Tibial nerve (tissue), 4 donors: ENCODE measurements around the gene NEGR1. TPM values are rescaled to one million over a fixed set of nuclear protein-coding genes. Genes with fewer than 3 reads are reported as not detected.

Experiments
- DNase-seq, 2 donors: peaks; one replicate each; pipeline ENCODE4 v3.0.0-alpha.2; 2019; ENCODE audit warnings: low spot score in 2 of 2
- H3K27ac ChIP-seq, 4 donors: fragments of 200-600 bp; sonication (generic) in 3 of 4; one replicate each; pipeline ENCODE4 v1.5.1; 2017 to 2019; ENCODE audit warnings: mild to moderate bottlenecking in 1 of 4
- H3K27me3 ChIP-seq, 2 donors: fragments of 200-600 bp; sonication (generic) in 1 of 2; one replicate each; pipeline versions ENCODE4 v1.5.1 to v1.6.0; 2017 to 2019
- H3K36me3 ChIP-seq, 3 donors: fragments of 200-600 bp; sonication (generic); one replicate each; pipeline ENCODE4 v1.5.1; 2018 to 2019
- H3K4me1 ChIP-seq, 4 donors: fragments of 200-600 bp; sonication (generic) in 3 of 4; one replicate each; pipeline ENCODE4 v1.5.1; 2017 to 2019
- H3K4me3 ChIP-seq, 4 donors: fragments of 200-600 bp; sonication (generic) in 3 of 4; one replicate each; pipeline ENCODE4 v1.5.1; 2017 to 2019; ENCODE audit warnings: mild to moderate bottlenecking in 1 of 4, moderate library complexity in 1 of 4
- H3K9me3 ChIP-seq, 4 donors: fragments of 200-600 bp; sonication (generic) in 3 of 4; one replicate each; pipeline ENCODE4 v1.5.1; 2017 to 2019
- CTCF ChIP-seq, 5 experiments: fragments of 200-600 bp in 3 of 5; fragments of 450-650 bp in 2 of 5; sonication (generic) in 3 of 5; IDR thresholded peaks; one replicate each; pipeline ENCODE4 v1.5.1; 2016 to 2019; ENCODE audit warnings: antibody characterized with exemption in 5 of 5, mild to moderate bottlenecking in 3 of 5, moderate library complexity in 2 of 5
- EP300 ChIP-seq, 2 donors: sonication (generic); formaldehyde crosslinking; IDR thresholded peaks; one replicate each; pipeline ENCODE4 v1.6.1; 2017; ENCODE audit warnings: antibody characterized with exemption in 2 of 2, mild to moderate bottlenecking in 1 of 2
- POLR2A ChIP-seq, 2 donors: fragments of 450-650 bp; IDR thresholded peaks; one replicate each; pipeline ENCODE4 v1.6.1; 2017; ENCODE audit warnings: antibody characterized with exemption in 2 of 2, mild to moderate bottlenecking in 2 of 2, moderate library complexity in 2 of 2
- WGBS, 2 donors: methylation state at CpG; one replicate each; pipeline ENCODE4 v1.1.5; 2018; 5-methylcytosine and 5-hydroxymethylcytosine counted together
- total RNA-seq, 4 donors: library from RNA; depleted of rRNA; stranded (reverse); fragments of >200 nt; gene quantifications; one replicate each; pipeline ENCODE4 v1.1.0, GENCODE V29; 2016

Gene NEGR1
- total RNA-seq, 4 donors from 2014 or later, result 46.0 to 58.2 (median 52.4) TPM

- TF ChIP-seq POLR2A (IDR thresholded peaks at IDR 0.05), result no peak
- no peak for TF ChIP-seq EP300 (IDR thresholded peaks at IDR 0.05)
- no peak for TF ChIP-seq CTCF (IDR thresholded peaks at IDR 0.05)
- WGBS, 2 donors, result 73 to 79% methylated on average over 4 of the region's 4 CpGs
Measured at GRCh38 chr1:71831646-71832045, 450.7 kb downstream of the NEGR1 start.

GRCh38 chr1:71829346-71829745 lies 453.0 kb downstream of the NEGR1 start:
- DNase-seq, result no peak
- no peaks in the 10 kb centered on the region for H3K9me3 ChIP-seq
- no peaks in the 10 kb centered on the region for H3K36me3 ChIP-seq
- no peaks in the 10 kb centered on the region for H3K27me3 ChIP-seq
- 86 to 88% methylated on average over 8 of the region's 8 CpGs for WGBS, 2 donors
- H3K4me3 ChIP-seq, result no peak overlapping the region
- no peak for TF ChIP-seq CTCF (IDR thresholded peaks at IDR 0.05)
- TF ChIP-seq POLR2A (IDR thresholded peaks at IDR 0.05), result no peak
- TF ChIP-seq EP300 (IDR thresholded peaks at IDR 0.05), result no peak
- H3K4me1 ChIP-seq, result peaks cover 0 to 7% (median 0%) of the 10 kb centered on the region in 4 donors
- no peak overlapping the region for H3K27ac ChIP-seq

More at GRCh38 chr1:71831646-71832045, 450.7 kb downstream of the NEGR1 start:
- H3K4me1 ChIP-seq, result peaks cover 0 to 7% (median 0%) of the 10 kb centered on the region in 4 donors
- DNase-seq, result no peak
- no peak overlapping the region for H3K4me3 ChIP-seq
- no peaks in the 10 kb centered on the region for H3K9me3 ChIP-seq
- no peaks in the 10 kb centered on the region for H3K27me3 ChIP-seq
- H3K27ac ChIP-seq, result no peak overlapping the region
- no peaks in the 10 kb centered on the region for H3K36me3 ChIP-seq

GRCh38 chr1:71828431-71829012 lies 453.8 kb downstream of the NEGR1 start:
- H3K4me1 ChIP-seq, result peaks cover 0 to 7% (median 0%) of the 10 kb centered on the region in 4 donors
- no peak for DNase-seq
- no peaks in the 10 kb centered on the region for H3K27me3 ChIP-seq
- TF ChIP-seq EP300 (IDR thresholded peaks at IDR 0.05) (no peak), CTCF (IDR thresholded peaks at IDR 0.05) (no peak), POLR2A (IDR thresholded peaks at IDR 0.05) (no peak)
- H3K36me3 ChIP-seq, result no peaks in the 10 kb centered on the region
- 36 to 42% methylated on average over 3 of the region's 3 CpGs for WGBS, 2 donors
- H3K9me3 ChIP-seq, result no peaks in the 10 kb centered on the region
- H3K4me3 ChIP-seq, result no peak overlapping the region
- peak overlapping the region in 2 of 4 donors; percentile 12 to 38 for H3K27ac ChIP-seq

GRCh38 chr1:71823708-71824305 lies 458.5 kb downstream of the NEGR1 start:
- Histone ChIP-seq H3K27ac (no peak overlapping the region), H3K36me3 (no peaks in the 10 kb centered on the region), H3K4me3 (no peak overlapping the region), H3K9me3 (no peaks in the 10 kb centered on the region), H3K27me3 (no peaks in the 10 kb centered on the region), H3K4me1 (peaks cover 0 to 7% (median 0%) of the 10 kb centered on the region in 4 donors)
- DNase-seq, result no peak
- TF ChIP-seq POLR2A (IDR thresholded peaks at IDR 0.05) (no peak), EP300 (IDR thresholded peaks at IDR 0.05) (no peak), CTCF (IDR thresholded peaks at IDR 0.05) (no peak)
- WGBS, 2 donors, result 80 to 87% methylated on average over 4 of the region's 4 CpGs

- DNase-seq, result no peak
- no peaks in the 10 kb centered on the region for H3K36me3 ChIP-seq
- TF ChIP-seq POLR2A (IDR thresholded peaks at IDR 0.05) (no peak), CTCF (IDR thresholded peaks at IDR 0.05) (no peak), EP300 (IDR thresholded peaks at IDR 0.05) (no peak)
- H3K27me3 ChIP-seq, result no peaks in the 10 kb centered on the region
- H3K4me3 ChIP-seq, result no peak overlapping the region
- H3K27ac ChIP-seq, result no peak overlapping the region
- H3K4me1 ChIP-seq, result no peaks in the 10 kb centered on the region
- WGBS, 2 donors, result 74 to 77% methylated on average over 4 of the region's 4 CpGs
- H3K9me3 ChIP-seq, result no peaks in the 10 kb centered on the region
Measured at GRCh38 chr1:71817028-71817427, 465.3 kb downstream of the NEGR1 start.
